GM10266 (cell line): ENCODE data around the gene ARHGEF17.

ENCODE experiments used
- DNase-seq: peaks from one replicate; pipeline ENCODE4 v3.0.0; 2012; ENCODE audit errors: extremely low spot score
- CTCF ChIP-seq: IDR thresholded peaks from 2 replicates; pipeline ENCODE4 v1.5.1; 2012; ENCODE audit warnings: mild to moderate bottlenecking, low read depth; ENCODE audit not compliant: control insufficient read depth, insufficient read depth; ENCODE audit errors: missing control alignments

ARHGEF17 gene

DNA sequence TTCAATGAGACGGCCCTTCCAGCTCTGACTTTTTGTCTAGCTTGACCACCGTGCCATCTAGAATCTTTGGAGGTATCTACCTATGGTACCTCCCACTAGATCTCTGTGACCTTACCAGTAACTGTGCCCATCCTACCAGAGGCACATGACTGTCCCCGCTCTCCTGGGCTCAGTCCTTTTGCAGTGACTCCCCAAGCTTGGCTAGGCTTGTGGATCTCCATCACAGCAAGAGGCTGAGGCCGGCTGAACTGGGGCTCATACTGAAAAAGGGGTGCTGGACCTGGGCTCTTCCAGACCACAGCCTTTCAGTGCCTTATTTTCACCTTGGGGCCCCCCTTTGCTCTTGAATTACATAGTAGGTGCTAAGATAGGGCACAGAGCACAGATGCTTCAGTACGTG, 95.5 kb downstream of the ARHGEF17 start:
- TF ChIP-seq CTCF: no peak
- no peak for DNase-seq

- DNase-seq: no peak
- no peak for TF ChIP-seq CTCF
Measured at GRCh38 chr11:73404048-73404447, 96.0 kb downstream of the ARHGEF17 start.

DNA sequence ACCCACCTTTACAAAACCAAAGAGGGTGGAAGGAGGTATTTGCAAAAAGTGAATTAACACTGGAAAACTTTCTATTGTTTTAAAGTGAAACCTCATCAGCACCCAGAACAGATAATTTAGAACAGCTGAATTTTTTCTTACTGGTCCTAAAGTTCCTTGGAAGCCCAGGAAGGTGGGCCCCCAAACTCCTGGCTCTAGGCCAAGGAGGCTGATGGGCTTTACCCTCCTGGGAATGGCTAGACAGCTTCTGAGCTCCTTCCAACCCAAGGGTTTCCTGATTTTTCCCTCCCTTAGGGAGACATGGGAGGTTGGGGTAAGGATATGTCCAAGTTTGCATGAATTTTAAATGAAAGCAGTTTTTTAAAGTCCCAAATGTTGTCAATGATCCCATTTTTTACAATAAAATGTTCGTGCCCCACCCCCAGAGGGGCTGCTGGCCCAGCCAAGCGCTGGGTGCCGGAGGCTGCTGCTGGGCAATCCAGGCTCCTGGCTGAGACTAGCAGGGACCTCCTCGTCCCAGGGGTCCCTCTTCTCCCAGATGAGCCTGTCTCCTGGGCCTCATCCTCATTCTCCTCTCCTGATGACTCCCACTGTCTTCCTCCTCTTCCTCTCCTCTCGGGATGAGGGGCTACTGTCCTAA, 96.5 kb downstream of the ARHGEF17 start:
- TF ChIP-seq CTCF: no peak
- DNase-seq: no peak

DNA sequence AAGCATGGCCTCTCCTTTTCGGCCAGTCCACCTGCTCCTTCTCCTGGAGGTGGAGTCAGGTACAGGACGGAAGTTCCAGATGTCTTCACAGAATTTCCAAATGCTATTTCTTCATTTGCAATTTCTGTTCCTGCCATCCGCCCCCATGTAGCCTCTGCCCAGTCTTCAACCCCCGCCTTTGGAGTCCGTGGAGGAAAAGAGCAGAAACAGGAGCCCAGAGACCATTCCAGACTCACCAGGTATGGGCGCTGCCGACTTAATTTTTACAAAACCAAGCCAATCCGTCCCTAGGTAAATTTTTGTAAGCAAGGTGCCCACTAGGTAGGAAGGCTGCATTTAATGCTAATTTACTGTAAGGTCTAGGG, 97.1 kb downstream of the ARHGEF17 start:
- no peak for TF ChIP-seq CTCF
- no peak for DNase-seq

- DNase-seq: no peak
- no peak for TF ChIP-seq CTCF
Measured at GRCh38 chr11:73406131-73406530, 98.1 kb downstream of the ARHGEF17 start.

DNA sequence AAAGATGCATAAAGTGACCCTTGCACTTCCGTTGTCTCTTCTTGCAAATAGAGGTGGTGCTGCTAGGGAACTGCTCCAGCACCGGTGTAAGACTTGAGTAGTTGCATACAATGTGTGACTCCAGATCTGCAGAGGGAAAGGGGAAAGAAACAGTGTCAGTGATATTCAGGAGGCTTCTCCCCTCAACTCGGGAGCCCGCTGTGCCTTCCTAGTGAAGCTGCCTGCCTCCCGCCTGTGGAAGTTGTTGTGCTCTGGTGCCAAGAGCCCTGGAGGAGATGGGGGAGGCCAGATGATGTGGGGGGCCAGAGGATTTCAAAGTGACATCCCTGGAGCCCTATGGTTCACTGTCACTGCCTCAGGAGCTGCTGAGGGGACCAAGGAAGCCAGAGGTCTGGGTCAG, 98.5 kb downstream of the ARHGEF17 start:
- DNase-seq: no peak
- no peak for TF ChIP-seq CTCF

- no peak for DNase-seq
- TF ChIP-seq CTCF: no peak
Measured at GRCh38 chr11:73409431-73409830, 101.4 kb downstream of the ARHGEF17 start.
